HCEC 1CT (cell line): ENCODE data around the gene ZBTB39.
"Not testable (repeated sequence)": the region's sequence is repeated elsewhere in the genome, so short reads cannot be mapped to it uniquely, and the experiment has no call there.

ENCODE experiments used
- DNase-seq: peaks from one replicate; pipeline ENCODE4 v3.0.0-alpha.2; 2017

Gene ZBTB39

GRCh38 chr12:56978397-56979138 lies 27.8 kb downstream of the ZBTB39 start:
- DNase-seq = no peak

GRCh38 chr12:56977361-56977760 lies 29.0 kb downstream of the ZBTB39 start:
- not testable (repeated sequence) for DNase-seq

DNA sequence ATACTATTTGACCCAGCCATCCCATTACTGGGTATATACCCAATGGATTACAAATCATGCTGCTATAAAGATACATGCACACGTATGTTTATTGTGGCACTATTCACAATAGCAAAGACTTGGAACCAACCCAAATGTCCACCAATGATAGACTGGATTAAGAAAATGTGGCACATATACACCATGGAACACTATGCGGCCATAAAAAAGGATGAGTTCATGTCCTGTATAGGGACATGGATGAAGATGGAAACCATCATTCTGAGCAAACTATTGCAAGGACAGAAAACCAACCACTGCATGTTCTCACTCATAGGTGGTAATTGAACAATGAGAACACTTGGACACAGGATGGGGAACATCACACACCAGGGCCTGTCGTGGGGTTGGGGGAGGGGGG lies 32.1 kb downstream of the ZBTB39 start:
- DNase-seq = not testable (repeated sequence)

- not testable (repeated sequence) for DNase-seq
Observed at GRCh38 chr12:56968910-56969309, 37.4 kb downstream of the ZBTB39 start.

DNA sequence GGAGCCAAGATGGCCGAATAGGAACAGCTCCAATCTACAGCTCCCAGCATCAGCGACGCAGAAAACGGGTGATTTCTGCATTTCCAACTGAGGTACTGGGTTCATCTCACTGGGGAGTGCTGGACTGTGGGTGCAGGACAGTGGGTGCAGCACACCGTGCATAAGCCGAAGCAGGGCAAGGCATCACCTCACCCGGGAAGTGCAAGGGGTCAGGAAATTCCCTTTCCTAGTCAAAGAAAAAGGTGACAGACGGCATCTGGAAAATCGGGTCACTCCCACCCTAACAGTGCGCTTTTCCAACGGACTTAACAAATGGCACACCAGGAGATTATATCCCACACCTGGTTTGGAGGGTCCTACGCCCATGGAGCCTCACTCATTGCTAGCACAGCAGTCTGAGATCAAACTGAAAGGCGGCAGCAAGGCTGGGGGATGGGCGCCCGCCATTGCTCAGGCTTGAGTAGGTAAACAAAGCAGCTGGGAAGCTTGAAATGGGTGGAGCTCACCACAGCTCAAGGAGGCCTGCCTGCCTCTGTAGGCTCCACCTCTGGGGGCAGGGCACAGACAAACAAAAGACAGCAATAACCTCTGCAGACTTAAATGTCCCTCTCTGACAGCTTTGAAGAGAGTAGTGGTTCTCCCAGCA lies 40.2 kb downstream of the ZBTB39 start:
- not testable (repeated sequence) for DNase-seq

- not testable (repeated sequence) for DNase-seq
Observed at GRCh38 chr12:56965124-56965523, 41.2 kb downstream of the ZBTB39 start.

DNA sequence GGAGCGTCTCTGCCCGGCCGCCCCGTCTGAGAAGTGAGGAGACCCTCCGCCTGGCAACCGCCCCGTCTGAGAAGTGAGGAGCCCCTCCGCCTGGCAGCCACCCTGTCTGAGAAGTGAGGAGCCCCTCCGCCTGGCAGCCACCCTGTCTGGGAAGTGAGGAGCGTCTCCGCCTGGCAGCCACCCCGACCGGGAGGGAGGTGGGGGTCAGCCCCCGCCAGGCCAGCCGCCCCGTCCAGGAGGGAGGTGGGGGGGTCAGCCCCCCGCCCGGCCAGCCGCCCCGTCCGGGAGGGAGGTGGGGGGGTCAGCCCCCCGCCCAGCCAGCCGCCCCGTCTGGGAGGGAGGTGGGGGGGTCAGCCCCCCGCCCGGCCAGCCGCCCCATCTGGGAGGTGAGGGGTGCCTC lies 42.8 kb downstream of the ZBTB39 start:
- DNase-seq = not testable (repeated sequence)

GRCh38 chr12:56962247-56962646 lies 44.1 kb downstream of the ZBTB39 start:
- DNase-seq = not testable (repeated sequence)

GRCh38 chr12:56958422-56958821 lies 47.9 kb downstream of the ZBTB39 start:
- no peak for DNase-seq

- no peak for DNase-seq
Observed at GRCh38 chr12:56957229-56958052, 48.9 kb downstream of the ZBTB39 start, which contains the start of gene RDH16. RDH16 (minus strand) TSS chr12:56957608; CDS start chr12:56957462, 146 bp downstream.

GRCh38 chr12:56955631-56956256 lies 50.6 kb downstream of the ZBTB39 start:
- DNase-seq = no peak

DNA sequence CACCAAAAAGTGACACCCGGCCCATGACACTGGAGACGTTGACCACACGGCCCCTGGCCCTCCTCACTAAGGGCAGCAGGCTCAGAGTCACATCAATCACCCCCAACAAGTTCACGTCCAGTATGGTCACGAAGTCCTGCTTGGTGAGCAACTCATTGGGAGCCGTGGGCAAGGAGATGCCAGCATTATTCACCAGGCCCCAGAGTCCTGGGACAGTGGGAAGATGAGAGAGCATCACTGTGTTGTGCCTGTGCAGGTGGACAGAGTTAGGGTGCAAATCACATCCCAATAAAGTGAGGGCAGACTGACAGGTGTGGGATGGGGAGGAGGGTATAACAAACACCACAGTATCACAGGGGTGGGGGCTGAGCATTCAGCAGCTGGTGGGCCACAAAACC lies 51.4 kb downstream of the ZBTB39 start:
- DNase-seq = no peak

GRCh38 chr12:56954057-56954957 lies 52.0 kb downstream of the ZBTB39 start:
- DNase-seq = no peak

GRCh38 chr12:56953314-56953713 lies 53.0 kb downstream of the ZBTB39 start:
- DNase-seq = no peak

GRCh38 chr12:56951582-56952339 lies 54.6 kb downstream of the ZBTB39 start:
- DNase-seq = no peak

DNA sequence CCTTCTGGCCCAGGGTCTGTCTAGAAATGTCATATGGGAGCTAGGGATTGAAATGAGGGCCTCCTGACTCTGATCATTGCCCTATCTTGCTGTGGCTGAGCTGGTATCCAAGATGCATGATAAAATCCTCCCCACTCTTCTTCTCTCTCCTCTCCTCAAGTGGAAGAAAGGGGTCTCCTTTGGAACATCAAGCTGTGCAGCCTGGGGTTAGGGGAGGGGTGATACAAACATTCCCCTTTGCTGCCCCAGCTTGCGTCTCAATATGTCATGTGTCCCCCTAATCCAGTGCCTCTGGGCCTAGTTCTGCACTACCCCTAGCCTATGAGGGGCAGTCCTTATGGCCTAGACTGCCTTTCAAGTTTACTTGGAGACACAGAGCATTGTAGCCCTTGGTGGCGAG lies 57.5 kb downstream of the ZBTB39 start:
- no peak for DNase-seq
